GM12874 (cell line): Measurements from ENCODE around the gene SRP19.

Experiments
- CTCF ChIP-seq: IDR thresholded peaks from 2 replicates; pipeline ENCODE4 v1.5.1; 2011; ENCODE audit warnings: low read depth, mild to moderate bottlenecking, control low read depth, low read length, moderate library complexity; ENCODE audit not compliant: insufficient read depth

The SRP19 gene

GRCh38 chr5:112860929-112861637, at the start of gene SRP19:
Gene SRP19, plus strand, starts transcription at chr5:112861287. Its CDS starts 90 bp downstream, at chr5:112861377.
- TF ChIP-seq CTCF, result no peak

GRCh38 chr5:112812549-112812948, 48.5 kb upstream of the SRP19 start:
- no peak for TF ChIP-seq CTCF

GRCh38 chr5:112820246-112820645, 40.8 kb upstream of the SRP19 start:
- TF ChIP-seq CTCF, result no peak

GRCh38 chr5:112822456-112822855, 38.6 kb upstream of the SRP19 start:
- no peak for TF ChIP-seq CTCF

GRCh38 chr5:112823181-112823580, 37.9 kb upstream of the SRP19 start:
- no peak for TF ChIP-seq CTCF

GRCh38 chr5:112823656-112824055, 37.4 kb upstream of the SRP19 start:
- no peak for TF ChIP-seq CTCF

- TF ChIP-seq CTCF, result no peak
These were observed 36.9 kb upstream of the SRP19 start for GRCh38 chr5:112824197-112824596.

GRCh38 chr5:112830378-112830777, 30.7 kb upstream of the SRP19 start:
- no peak for TF ChIP-seq CTCF
